K562 (cell line): ENCODE data around the gene SNPH. TPM values are rescaled to one million over a fixed set of nuclear protein-coding genes. Genes with fewer than 3 reads are reported as not detected.

Source experiments
- CBX2 ChIP-seq: fragments of 200-600 bp; sonication (generic); IDR thresholded peaks from one replicate; pipeline ENCODE4 v1.6.1; 2012; ENCODE audit warnings: mild to moderate bottlenecking, low read length, inconsistent platforms; ENCODE audit not compliant: insufficient read depth, poor library complexity, severe bottlenecking
- HDGF ChIP-seq: fragments of 450-650 bp; IDR thresholded peaks from 2 replicates; pipeline ENCODE4 v1.6.1; 2016
- KDM5B ChIP-seq: fragments of 200-600 bp; sonication (generic); IDR thresholded peaks from 2 replicates; pipeline ENCODE4 v1.6.1; 2012; ENCODE audit warnings: low read depth, mild to moderate bottlenecking, moderate library complexity, low read length, control low read depth, inconsistent platforms; ENCODE audit not compliant: insufficient replicate concordance
- NCOA2 ChIP-seq, 2 experiments: fragments of 450-650 bp; IDR thresholded peaks; 2 replicates each; pipeline ENCODE4 v1.6.1; 2018; ENCODE audit warnings: mild to moderate bottlenecking in 2 of 2, moderate library complexity in 1 of 2; ENCODE audit not compliant: partially characterized antibody in 2 of 2
- NEUROD1 ChIP-seq: fragments of 150-350 bp; IDR thresholded peaks from 2 replicates; pipeline ENCODE4 v1.6.1; 2014; ENCODE audit warnings: borderline replicate concordance, low read length, low read depth; ENCODE audit not compliant: partially characterized antibody
- NFATC3 ChIP-seq: fragments of 450-650 bp; IDR thresholded peaks from 2 replicates; pipeline ENCODE4 v1.6.1; 2017; ENCODE audit warnings: mild to moderate bottlenecking
- NR2C2 ChIP-seq, 2 experiments: fragments of 200-800 bp in 1 of 2; sonication (Bioruptor generic) in 1 of 2; sonication (generic) in 1 of 2; formaldehyde crosslinking in 1 of 2; IDR thresholded peaks; 2 replicates each; pipeline versions ENCODE4 v1.6.1 to v1.8.0; 2016 to 2022; ENCODE audit warnings: mild to moderate bottlenecking in 1 of 2, missing compliant biosample characterization in 1 of 2, missing genetic modification characterization in 1 of 2, missing genetic modification reagents in 1 of 2
- RAD51 ChIP-seq: fragments of 450-650 bp; IDR thresholded peaks from 2 replicates; pipeline ENCODE4 v1.7.1; 2016; ENCODE audit warnings: low read depth, mild to moderate bottlenecking, borderline replicate concordance
- RBBP5 ChIP-seq: fragments of 200-600 bp; sonication (generic); IDR thresholded peaks from 2 replicates; pipeline ENCODE4 v1.6.1; 2012; ENCODE audit warnings: borderline replicate concordance, mild to moderate bottlenecking, low read length, control low read depth, inconsistent platforms; ENCODE audit not compliant: insufficient read depth, poor library complexity, severe bottlenecking
- SIX5 ChIP-seq, 2 experiments: IDR thresholded peaks; 2 replicates each; pipeline ENCODE4 v1.6.1; 2011; ENCODE audit warnings: low read length in 2 of 2, borderline replicate concordance in 1 of 2, low read depth in 1 of 2, mild to moderate bottlenecking in 1 of 2, moderate library complexity in 1 of 2; ENCODE audit not compliant: insufficient read depth in 1 of 2
- SMARCA4 ChIP-seq: fragments of 450-650 bp; IDR thresholded peaks from 2 replicates; pipeline ENCODE4 v1.6.1; 2016
- SNIP1 ChIP-seq: fragments of 450-650 bp; IDR thresholded peaks from 2 replicates; pipeline ENCODE4 v1.7.1; 2017; ENCODE audit warnings: low read depth, mild to moderate bottlenecking
- ZBED1 ChIP-seq: IDR thresholded peaks from 2 replicates; pipeline ENCODE4 v1.6.1; 2014
- ZFPM2 ChIP-seq: fragments of 250-450 bp; sonication (Bioruptor Pico); IDR thresholded peaks from 2 replicates; pipeline ENCODE4 v1.5.1; 2022; ENCODE audit warnings: mild to moderate bottlenecking
- ZNF239 ChIP-seq: fragments of 250-450 bp; sonication (Bioruptor Pico); IDR thresholded peaks from 2 replicates; pipeline ENCODE4 v1.4.0; 2020; ENCODE audit warnings: mild to moderate bottlenecking
- ZNF717 ChIP-seq: fragments of 250-450 bp; sonication (Bioruptor Pico); IDR thresholded peaks from 2 replicates; pipeline ENCODE4 v1.5.0; 2021
- ZNF778 ChIP-seq: fragments of 450-650 bp; formaldehyde crosslinking; IDR thresholded peaks from 2 replicates; pipeline ENCODE4 v1.4.0; 2020; ENCODE audit warnings: mild to moderate bottlenecking, moderate library complexity
- polyA plus RNA-seq, 8 experiments: library from polyadenylated mRNA; depleted of rRNA in 4 of 8; stranded (reverse) in 5 of 8; unstranded in 3 of 8; fragments of >200 nt; fragmentation: Nextera tagmentation in 2 of 8; fragmentation: Illumina TruSeq in 1 of 8; extraction: Ambion mirVana in 2 of 8; extraction: Trizol in 1 of 8; gene quantifications; 2 replicates each; pipeline versions ENCODE4 v1.2.1 to v1.2.3, GENCODE V29; 2011 to 2014; ENCODE audit warnings: inconsistent platforms in 1 of 8, missing spikeins in 1 of 8
- total RNA-seq, 7 experiments: library from RNA; depleted of rRNA in 6 of 7; stranded (reverse); fragments of >200 nt in 6 of 7; fragmentation: Illumina TruSeq in 2 of 7; extraction: Trizol in 2 of 7; gene quantifications; 2 replicates each; pipeline versions ENCODE4 v1.2.1 to v1.2.3, GENCODE V29; 2011 to 2021; ENCODE audit warnings: low replicate concordance in 1 of 7
- TF ChIP-seq, protein P1 (sequence below): IDR thresholded peaks from 2 replicates; pipeline ENCODE4 v1.6.1; 2012; ENCODE audit warnings: low read depth, low read length, improper control_type of control experiment, borderline replicate concordance
- TF ChIP-seq, protein P2 (sequence below): fragments of 450-650 bp; conservative IDR thresholded peaks from 2 replicates; pipeline ENCODE4 v1.6.1; 2016; ENCODE audit warnings: missing genetic modification characterization, low read depth, mild to moderate bottlenecking, control low read depth, missing compliant biosample characterization
- TF ChIP-seq, protein P3 (sequence below): fragments of 450-650 bp; IDR thresholded peaks from 2 replicates; pipeline ENCODE4 v1.6.1; 2016; ENCODE audit warnings: borderline replicate concordance
- TF ChIP-seq, protein P4 (sequence below): fragments of 250-450 bp; sonication (Bioruptor Pico); IDR thresholded peaks from 2 replicates; pipeline ENCODE4 v1.4.0; 2020; ENCODE audit warnings: mild to moderate bottlenecking, moderate library complexity

The SNPH gene
- total and polyA plus RNA-seq, 9 of the 15 experiments (the other 6 are each of a cell fraction or from before 2014, with no cell fraction given), result 0.03 to 4.2 (median 1.4) TPM

DNA sequence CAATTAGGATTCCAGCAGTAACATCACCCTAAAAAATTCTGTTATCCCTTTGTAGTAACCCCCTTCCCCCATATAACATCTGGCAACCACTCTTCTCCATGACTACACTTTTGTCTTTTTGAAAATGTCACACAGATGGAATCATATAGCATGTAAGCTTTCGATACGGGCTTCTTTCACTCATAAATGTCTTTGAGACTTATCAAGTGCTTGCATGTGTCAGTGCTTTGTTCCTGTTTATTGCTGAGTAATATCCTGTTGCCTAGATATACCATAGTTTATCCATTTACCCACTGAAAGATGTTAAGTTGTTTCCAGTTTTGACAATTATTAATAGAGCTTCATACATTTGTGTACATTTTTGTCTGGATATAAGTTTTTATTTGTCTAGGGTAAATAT is 10.4 kb upstream of the SNPH start (continued):
- TF ChIP-seq KDM5B (no peak), NCOA2 (IDR thresholded peaks at IDR 0.05; ENCODE audit: partially characterized antibody in 2 of 2) (peak in 1 of 2 experiments; percentile 49), ZNF717 (CRISPR knock-in tag) (no peak), NFATC3 (no peak; the same call in 1 of the 2 replicates), CBX2 (no peak), SMARCA4 (peak; percentile 93), ZBED1 (no peak), SIX5 (IDR thresholded peaks at IDR 0.05; ENCODE audit: borderline replicate concordance in 1 of 2, insufficient read depth in 1 of 2, low read depth in 1 of 2, low read length in 2 of 2) (no peak), ZFPM2 (CRISPR knock-in tag) (no peak), ZNF778 (CRISPR knock-in tag) (no peak), RBBP5 (no peak), RAD51 (no peak), ZNF239 (CRISPR knock-in tag) (no peak), HDGF (no peak), NEUROD1 (no peak), NR2C2 (CRISPR knock-in tag; IDR thresholded peaks at IDR 0.05) (no peak), NR2C2 (tag; IDR thresholded peaks at IDR 0.05) (no peak), SNIP1 (no peak)
- TF ChIP-seq, protein P1, sequence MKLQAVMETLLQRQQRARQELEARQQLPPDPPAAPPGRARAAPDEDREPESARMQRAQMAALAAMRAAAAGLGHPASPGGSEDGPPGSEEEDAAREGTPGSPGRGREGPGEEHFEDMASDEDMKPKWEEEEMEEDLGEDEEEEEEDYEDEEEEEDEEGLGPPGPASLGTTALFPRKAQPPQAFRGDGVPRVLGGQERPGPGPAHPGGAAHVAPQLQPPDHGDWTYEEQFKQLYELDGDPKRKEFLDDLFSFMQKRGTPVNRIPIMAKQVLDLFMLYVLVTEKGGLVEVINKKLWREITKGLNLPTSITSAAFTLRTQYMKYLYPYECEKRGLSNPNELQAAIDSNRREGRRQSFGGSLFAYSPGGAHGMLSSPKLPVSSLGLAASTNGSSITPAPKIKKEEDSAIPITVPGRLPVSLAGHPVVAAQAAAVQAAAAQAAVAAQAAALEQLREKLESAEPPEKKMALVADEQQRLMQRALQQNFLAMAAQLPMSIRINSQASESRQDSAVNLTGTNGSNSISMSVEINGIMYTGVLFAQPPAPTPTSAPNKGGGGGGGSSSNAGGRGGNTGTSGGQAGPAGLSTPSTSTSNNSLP, result peak; percentile 90
- TF ChIP-seq, protein P2, sequence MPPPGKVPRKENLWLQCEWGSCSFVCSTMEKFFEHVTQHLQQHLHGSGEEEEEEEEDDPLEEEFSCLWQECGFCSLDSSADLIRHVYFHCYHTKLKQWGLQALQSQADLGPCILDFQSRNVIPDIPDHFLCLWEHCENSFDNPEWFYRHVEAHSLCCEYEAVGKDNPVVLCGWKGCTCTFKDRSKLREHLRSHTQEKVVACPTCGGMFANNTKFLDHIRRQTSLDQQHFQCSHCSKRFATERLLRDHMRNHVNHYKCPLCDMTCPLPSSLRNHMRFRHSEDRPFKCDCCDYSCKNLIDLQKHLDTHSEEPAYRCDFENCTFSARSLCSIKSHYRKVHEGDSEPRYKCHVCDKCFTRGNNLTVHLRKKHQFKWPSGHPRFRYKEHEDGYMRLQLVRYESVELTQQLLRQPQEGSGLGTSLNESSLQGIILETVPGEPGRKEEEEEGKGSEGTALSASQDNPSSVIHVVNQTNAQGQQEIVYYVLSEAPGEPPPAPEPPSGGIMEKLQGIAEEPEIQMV (tag), result no peak
- TF ChIP-seq, protein P3, sequence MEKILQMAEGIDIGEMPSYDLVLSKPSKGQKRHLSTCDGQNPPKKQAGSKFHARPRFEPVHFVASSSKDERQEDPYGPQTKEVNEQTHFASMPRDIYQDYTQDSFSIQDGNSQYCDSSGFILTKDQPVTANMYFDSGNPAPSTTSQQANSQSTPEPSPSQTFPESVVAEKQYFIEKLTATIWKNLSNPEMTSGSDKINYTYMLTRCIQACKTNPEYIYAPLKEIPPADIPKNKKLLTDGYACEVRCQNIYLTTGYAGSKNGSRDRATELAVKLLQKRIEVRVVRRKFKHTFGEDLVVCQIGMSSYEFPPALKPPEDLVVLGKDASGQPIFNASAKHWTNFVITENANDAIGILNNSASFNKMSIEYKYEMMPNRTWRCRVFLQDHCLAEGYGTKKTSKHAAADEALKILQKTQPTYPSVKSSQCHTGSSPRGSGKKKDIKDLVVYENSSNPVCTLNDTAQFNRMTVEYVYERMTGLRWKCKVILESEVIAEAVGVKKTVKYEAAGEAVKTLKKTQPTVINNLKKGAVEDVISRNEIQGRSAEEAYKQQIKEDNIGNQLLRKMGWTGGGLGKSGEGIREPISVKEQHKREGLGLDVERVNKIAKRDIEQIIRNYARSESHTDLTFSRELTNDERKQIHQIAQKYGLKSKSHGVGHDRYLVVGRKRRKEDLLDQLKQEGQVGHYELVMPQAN, result no peak
- TF ChIP-seq, protein P4, sequence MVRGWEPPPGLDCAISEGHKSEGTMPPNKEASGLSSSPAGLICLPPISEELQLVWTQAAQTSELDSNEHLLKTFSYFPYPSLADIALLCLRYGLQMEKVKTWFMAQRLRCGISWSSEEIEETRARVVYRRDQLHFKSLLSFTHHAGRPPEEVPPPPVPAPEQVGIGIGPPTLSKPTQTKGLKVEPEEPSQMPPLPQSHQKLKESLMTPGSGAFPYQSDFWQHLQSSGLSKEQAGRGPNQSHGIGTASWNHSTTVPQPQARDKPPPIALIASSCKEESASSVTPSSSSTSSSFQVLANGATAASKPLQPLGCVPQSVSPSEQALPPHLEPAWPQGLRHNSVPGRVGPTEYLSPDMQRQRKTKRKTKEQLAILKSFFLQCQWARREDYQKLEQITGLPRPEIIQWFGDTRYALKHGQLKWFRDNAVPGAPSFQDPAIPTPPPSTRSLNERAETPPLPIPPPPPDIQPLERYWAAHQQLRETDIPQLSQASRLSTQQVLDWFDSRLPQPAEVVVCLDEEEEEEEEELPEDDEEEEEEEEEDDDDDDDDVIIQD (CRISPR knock-in tag), result no peak
